HEK293 (cell line): ENCODE results near the gene IRX6.

Experiments
- CTCF ChIP-seq: fragments of 450-650 bp; formaldehyde crosslinking; IDR thresholded peaks from 2 replicates; pipeline ENCODE4 v1.5.1; 2016; ENCODE audit warnings: missing biosample characterization, missing genetic modification characterization
- HOXA7 ChIP-seq: sonication (generic); formaldehyde crosslinking; IDR thresholded peaks from 2 replicates; pipeline ENCODE4 v1.8.1; 2022; ENCODE audit warnings: missing genetic modification reagents, borderline replicate concordance
- ZNF169 ChIP-seq: fragments of 450-650 bp; formaldehyde crosslinking; IDR thresholded peaks from 2 replicates; pipeline ENCODE4 v1.5.1; 2016; ENCODE audit warnings: missing biosample characterization, missing genetic modification characterization
- ZNF354C ChIP-seq: fragments of 450-650 bp; formaldehyde crosslinking; IDR thresholded peaks from 2 replicates; pipeline ENCODE4 v1.5.1; 2016; ENCODE audit warnings: missing biosample characterization, missing genetic modification characterization, low read depth, borderline replicate concordance
- ZNF398 ChIP-seq: fragments of 450-650 bp; formaldehyde crosslinking; IDR thresholded peaks from 2 replicates; pipeline ENCODE4 v1.5.1; 2017; ENCODE audit warnings: missing biosample characterization, missing genetic modification characterization
- ZNF571 ChIP-seq: fragments of 450-650 bp; formaldehyde crosslinking; IDR thresholded peaks from 2 replicates; pipeline ENCODE4 v1.5.0; 2017; ENCODE audit warnings: missing biosample characterization, missing genetic modification characterization
- ZNF76 ChIP-seq: fragments of 450-650 bp; formaldehyde crosslinking; IDR thresholded peaks from 2 replicates; pipeline ENCODE4; 2016; ENCODE audit warnings: low read depth, missing biosample characterization, missing genetic modification characterization, borderline replicate concordance

GRCh38 chr16:55346475-55346874, 22.5 kb downstream of the IRX6 start:
- no peak for TF ChIP-seq ZNF354C (tag by site-specific recombination)
- TF ChIP-seq ZNF76: no peak
- TF ChIP-seq CTCF (tag by site-specific recombination): no peak
- no peak for TF ChIP-seq HOXA7 (CRISPR knock-in tag)
- no peak for TF ChIP-seq ZNF169 (tag by site-specific recombination)
- TF ChIP-seq ZNF398 (tag by site-specific recombination): no peak
- no peak for TF ChIP-seq ZNF571 (tag by site-specific recombination)
